Activated CD8-positive, alpha-beta memory T cell treated with anti-CD3 and anti-CD28 coated beads, Interleukin-2, amount 50 U/mL, for 24 hours (primary cell): Measurements from ENCODE around the gene CD7.
"Not testable (repeated sequence)": the region's sequence is repeated elsewhere in the genome, so short reads cannot be mapped to it uniquely, and the experiment has no call there.

Source experiments
- DNase-seq: peaks from one replicate; pipeline ENCODE4 v3.0.0-alpha.2; 2020; ENCODE audit errors: extremely low read depth

The CD7 gene

DNA sequence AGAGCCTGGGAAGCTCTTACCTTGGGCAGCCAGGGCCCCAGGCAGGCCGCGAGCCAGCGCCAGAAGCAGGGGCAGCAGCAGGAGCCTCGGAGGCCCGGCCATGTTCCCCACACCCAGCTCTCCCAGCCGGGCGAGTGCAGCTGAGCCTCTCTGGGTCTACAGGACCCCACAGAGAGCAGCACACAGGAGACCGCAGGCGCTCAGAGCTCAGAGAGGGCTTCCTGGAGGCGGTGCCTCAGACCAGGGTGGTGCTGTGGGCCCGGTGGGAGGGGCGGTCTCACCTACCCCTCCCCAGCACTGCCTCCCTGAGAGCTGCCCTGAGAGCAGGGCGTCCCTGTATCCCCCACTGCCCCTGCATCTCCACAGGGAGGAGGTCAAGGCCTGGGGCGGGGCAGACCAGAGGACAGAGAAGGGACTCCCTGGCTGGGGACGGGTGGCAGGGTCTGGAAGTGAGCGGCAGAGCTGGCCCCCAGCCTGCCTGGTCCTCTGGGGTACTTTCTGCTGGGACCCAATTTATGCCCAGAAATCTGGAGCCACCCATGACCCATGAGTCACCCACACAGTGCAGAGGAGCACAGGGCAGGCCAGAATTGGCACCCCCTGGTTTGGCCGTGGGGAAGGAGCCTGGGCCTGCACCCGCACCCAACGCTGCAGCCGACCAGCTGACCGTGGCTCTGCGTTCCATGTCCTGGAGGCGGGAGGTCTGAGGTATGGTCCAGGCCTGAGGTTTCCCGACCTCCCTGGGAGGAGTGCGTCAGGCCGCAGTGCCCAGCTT, at the start of gene CD7:
Gene CD7, minus strand, starts transcription at position 215 of the 775 bp plus-strand sequence. Its CDS starts 113 bp downstream, at position 102.
- DNase-seq = peak; percentile 40

DNA sequence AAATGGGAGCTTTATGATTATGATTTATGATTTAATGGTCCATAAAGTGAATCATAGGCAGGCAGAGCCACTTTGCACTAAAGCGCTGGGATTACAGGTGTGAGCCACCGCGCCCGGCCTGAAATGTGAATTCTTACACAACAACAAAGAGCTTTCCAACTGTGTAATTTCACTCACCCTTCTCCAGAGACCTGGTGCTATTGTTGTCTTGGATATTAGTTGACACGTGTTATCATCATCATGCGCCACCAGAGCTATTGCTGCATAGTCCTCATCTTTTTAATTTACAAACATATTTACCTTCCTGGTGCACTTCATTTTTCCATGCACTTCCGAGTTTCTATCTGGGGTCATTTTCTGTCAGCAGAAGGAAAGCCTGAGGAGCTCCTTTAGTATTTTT, 49.3 kb upstream of the CD7 start:
- no peak for DNase-seq

DNA sequence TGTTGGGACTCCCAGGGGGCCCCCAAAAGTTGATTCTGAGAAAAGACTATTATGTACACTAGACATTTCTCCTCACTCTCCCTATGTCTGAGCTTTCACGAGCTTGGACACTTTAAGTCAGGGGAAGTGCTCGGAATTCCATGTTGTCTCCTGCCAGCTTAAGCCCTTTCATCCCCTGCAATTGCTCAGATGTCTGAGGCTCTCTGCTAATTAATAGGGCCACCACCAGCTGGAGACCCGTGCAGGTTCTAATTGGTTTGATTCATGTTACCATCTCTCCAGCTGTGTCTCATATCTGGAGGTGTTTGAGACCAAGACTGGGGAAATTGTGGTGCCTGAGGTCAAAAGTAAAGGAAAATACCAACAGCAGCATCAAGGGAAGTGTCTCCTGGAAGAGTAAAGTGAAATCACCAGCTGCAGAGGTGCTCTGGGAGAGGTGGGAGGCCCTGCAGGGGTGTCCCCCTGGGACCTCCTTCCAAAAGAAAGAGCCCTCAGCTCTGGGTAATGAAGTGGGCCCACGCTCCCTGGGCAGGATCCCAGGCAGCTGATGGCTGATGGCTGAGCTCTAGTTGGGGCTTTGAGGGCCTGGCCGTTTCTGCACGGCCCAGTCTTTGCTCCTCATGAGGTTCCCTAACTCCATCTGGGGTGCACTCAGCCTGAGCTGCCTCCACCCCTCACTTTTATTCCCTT, 48.3 kb upstream of the CD7 start:
- no peak for DNase-seq

DNA sequence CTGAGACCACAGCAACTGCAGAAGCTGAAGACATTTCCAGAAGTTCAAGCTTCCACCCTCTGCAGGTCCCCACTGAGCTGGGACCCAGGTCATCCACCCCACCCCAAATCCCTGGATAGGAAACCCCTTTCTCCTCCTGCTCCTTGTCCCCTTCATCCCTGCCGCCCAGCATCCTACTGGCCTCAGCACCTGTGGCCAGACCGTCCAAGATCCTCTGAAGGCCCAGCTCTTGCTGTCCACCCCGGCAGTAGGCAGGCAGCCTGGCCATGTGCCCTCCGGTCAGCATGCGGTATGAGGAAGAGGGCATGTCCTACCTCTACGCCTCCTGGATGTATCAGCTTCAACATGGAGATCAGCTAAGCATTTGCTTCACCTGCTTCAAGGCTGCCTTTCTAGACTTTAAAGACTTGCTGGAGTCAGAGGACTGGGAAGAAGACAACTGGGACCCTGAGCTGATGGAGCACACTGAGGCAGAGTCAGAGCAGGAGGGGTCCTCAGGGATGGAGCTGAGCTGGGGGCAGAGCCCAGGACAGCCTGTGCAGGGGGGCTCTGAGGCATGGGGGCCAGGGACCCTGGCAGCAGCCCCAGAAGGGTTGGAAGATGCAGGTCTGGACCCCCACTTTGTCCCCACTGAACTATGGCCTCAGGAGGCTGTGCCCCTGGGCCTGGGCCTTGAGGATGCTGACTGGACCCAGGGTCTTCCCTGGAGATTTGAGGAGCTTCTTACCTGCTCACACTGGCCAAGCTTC, 44.7 kb upstream of the CD7 start:
- no peak for DNase-seq

DNA sequence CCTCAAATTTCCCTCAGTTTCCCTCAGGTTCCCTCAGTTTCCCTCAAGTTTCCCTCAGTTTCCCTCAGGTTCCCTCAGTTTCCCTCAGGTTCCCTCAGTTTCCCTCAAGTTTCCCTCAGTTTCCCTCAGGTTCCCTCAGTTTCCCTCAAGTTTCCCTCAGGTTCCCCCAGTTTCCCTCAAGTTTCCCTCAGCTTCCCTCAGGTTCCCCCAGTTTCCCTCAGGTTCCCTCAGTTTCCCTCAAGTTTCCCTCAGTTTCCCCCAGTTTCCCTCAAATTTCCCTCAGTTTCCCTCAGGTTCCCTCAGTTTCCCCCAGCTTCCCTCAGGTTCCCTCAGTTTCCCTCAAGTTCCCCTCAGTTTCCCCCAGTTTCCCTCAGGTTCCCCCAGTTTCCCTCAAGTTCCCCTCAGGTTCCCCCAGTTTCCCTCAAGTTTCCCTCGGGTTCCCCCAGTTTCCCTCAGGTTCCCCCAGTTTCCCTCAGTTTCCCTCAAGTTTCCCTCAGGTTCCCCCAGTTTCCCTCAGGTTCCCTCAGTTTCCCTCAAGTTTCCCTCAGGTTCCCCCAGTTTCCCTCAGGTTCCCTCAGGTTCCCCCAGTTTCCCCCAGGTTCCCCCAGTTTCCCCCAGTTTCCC, 42.2 kb upstream of the CD7 start:
- not testable (repeated sequence) for DNase-seq

DNA sequence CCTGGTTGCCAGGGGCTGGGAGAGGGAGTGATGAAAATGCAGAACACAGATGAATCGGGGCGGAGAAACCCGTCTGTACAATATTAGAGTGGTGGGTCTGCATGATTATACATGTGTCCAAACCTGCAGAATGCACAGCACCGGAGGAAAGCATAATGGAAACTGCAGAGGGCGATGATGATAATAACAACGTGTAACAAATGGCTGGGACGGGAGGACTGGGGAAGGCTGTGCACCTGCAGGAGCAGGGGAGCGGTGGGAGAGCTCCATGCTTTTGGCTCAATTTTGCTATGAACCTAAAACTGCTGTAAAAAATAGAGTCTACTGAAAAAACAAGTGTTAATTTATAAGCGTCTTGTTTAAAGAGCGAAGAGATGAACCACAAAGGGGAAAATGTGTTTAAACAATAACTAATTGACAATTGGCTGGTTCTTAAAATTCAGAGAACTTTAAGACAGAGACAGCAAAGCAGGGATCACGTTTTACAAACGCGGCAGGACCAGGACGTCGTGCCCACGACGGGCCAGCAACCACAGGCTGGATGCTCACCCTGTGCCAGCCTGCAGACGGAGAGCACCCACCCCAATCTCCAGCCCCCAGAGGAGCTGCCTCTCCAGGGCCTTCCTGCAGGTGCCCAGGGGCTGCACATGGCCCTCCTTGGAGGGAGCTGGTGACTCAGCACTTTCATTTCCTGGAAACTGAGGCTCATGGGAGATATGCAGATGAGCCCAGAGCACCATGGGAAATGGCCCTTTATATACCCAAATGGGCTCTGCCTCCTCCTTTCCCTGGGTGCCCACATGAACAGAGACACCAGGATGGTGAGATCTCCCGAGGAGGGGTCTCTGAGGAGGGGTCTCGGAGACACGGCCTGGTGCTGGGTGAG, 41.3 kb upstream of the CD7 start, which contains the start of gene TEX19:
Gene TEX19, plus strand, starts transcription at position 783 of the 886 bp plus-strand sequence. CDS start 2,904 bp downstream, outside the sequence.
- no peak for DNase-seq

DNA sequence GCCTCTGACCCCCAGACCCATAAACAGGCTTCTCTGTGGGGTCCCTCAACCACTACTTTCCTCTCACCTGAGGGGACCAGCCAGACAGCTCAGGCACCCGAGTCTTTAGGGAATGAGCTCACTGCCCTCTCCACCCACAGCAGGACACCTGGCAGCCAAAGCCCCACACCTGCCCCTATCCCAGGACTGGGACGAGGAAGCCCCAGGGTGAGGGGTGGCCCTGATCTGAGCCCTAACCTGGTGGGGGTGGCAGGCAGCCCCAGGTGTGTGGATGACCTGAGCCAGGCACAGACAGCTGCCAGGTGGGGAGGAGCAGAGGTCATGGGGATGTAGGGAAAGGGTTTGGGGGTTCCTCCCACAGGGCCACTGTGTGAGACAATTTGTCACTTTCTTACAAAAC, 40.0 kb upstream of the CD7 start:
- DNase-seq = no peak

DNA sequence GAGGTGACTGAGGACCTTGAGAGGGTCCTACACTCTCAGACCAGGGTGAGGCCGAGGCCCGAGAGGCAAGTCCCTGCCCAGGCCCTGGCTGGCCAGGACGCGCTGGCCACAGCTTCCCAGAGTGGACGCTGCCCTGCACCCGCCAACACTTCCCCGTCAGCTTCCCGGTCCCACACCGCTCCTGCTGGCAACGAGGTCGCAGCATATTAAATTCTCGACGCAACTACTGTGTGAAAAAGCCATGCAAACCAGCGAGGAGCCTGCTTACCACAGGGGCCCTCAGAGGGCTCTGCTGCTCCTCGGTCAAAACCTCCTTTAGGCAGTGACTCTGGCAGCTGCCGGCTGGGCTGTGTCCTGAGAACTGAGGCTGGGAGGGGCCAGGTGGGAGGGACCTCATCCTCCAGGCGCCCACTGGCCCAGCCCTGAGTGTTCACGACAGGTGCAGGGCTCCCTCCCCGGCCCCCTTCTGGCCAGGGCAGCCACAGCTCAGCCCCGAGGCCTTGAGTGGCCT, 39.5 kb upstream of the CD7 start:
- DNase-seq = no peak

DNA sequence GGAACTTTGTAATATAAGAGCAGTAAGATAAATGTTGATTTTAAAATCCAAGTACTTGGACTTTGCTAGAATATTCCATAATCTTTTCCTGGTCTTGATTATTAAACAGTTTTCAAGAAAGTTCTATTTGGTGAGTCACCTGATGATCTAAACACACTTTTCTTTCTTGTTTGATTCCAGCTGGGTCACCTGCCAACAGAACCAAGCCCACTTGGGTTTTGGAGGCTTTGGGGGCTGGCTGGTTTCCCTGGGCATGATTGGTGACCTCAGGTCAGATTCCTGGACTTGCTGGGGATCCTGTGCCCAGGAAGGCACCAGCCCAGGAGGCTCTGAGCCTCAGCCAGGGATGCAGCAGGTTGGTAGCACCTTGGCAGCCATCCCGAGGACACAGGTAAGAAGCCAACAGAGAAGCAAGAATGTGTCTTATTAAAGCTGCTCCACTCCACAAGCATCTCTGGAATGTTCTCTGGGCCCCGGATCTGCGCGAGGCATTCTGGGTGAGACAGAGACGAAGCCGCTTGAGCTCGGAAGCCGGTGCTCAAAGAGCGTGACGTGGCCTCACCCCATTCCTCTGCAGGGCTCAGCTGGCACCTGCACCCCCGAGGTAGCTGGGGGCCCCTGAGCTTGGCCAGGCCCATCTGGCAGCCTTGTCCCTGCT, 38.5 kb upstream of the CD7 start:
- no peak for DNase-seq

DNA sequence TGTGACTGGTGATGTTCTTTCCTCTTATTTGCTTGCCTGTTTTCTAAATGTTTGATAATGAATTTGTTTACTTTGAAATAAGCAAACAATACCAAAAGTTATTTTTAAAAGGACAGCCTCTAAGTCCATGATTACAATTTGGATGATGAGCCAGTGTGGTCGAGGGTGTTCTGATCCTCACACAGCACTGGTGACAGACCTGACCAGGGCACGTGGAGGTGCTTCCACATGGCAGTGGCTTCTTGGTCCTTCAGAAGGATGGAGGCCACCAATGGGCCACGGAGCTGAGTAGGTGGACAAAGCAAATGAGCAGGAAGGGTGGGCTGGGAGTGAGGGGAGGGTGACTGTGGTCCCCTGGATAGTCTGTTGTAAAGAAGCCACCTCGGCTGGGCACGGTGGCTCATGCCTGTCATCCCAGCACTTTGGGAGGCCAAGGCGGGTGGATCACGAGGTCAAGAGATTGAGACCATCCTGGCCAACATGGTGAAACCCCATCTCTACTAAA, 37.4 kb upstream of the CD7 start:
- DNase-seq = no peak

DNA sequence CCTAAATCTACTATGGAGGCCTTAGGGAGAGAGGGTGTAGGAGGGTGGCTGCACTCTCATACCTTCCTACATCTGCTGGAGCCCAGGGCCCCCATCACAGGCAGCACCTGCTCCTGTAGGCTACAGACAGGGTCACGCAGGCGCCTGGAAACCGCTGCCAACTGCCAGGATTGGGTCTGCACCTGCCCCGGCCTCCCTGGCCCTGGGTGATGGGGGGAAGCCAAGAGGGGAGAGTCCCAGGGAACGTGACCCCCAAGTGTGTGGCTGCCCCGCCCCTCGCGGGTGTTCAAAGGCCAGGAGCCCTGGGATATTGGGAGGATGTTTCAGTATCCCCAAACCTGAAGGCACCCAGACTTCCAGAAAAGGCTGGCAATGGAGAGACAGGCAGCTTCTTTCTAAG, 36.1 kb upstream of the CD7 start:
- no peak for DNase-seq

DNA sequence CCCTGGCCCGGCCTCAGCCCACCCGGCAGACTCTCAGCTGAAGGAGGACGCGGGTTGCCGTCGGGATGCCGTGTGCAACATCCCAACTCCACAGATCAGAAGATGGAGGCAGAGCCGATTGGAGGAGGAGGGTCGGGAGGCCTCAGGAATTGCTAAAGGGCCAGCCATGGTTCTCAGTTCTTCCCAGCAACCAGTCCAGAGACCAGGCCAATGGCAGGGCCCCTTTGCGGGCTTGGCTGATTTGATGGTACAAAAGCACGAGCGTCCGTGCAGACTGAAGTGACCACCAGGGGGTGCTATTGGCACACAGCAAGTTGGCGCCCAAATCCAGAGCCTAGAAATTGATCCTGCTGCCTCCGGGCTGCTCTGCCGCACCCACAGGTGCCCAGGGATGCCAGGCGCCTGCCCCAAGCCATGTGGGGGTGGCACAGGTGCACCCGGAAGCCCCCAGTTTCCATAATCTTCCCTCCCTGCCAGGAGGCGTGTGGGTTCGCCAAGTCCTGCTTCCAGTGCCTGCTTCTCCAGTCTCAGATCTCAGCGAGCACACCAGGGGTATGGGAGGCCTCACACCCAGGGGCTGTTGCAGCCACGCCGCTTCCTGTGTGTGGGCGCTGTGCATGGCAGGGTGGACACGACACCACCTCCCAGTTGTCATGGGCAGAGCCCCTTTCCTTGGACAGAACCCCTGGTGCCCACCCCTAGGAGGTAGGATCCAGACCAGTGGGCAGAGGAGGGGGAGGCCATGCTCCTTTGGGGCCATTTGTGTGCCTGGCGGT, 34.5 kb upstream of the CD7 start:
- peak; percentile 66 for DNase-seq

DNA sequence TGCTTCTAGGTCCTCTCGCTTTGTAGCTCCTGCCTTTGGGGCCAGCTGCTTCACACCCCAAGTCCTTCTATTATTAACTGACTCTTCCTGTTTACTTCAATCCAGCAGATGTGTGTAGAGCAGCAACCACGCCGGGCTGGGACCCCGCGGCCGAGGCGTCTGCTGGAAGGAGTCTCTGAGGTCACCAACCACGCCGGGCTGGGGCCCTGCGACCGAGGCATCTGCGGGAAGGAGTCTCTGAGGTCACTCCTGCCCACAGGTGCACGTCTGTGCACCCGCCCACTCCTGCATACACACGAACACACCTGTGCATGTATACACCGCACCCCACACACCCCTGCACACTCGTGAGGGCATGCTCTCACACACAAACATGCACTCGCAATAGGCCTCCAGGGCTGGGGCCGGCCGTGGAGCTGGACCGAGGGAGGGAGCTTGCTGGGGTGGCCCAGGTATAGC, 33.9 kb upstream of the CD7 start:
- DNase-seq = no peak

DNA sequence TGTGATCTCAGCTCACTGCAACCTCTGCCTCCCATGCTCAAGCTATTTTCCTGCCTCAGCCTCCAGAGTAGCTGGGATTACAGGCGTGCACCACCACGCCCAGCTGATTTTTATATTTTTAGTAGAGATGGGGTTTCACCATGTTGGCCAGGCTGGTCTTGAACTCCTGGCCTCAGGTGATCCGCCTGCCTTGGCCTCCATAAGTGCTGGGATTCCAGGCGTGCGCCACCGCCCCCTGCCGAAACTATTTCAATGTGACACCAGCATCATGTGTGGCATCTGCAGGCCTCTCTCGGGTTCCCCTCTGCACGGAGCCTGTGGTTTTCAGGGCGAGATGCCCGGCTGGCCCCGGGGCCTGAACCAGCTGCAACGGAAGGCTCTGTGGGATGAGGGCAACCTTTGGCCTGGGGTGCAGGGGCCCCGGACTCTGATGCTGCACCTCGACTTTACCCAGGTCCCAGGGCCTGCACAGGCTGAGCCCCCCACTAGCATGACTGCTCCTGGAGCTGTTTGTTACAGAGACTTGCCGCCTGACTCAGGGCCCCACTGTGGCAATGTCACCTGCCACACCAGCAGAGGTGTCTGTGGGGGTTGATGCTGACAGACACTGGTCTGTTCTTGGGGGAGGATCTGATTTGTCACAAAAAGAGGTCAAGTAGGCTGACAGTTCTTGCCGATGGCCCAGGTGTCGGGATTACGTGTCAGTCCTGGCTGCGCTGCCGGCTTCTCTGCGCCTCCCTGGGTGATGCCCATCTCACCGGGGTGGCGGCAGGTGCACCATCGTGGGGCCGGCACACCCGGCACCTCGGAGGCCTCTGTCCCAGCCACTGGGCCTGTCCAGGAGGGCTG, 33.0 kb upstream of the CD7 start:
- DNase-seq = no peak

DNA sequence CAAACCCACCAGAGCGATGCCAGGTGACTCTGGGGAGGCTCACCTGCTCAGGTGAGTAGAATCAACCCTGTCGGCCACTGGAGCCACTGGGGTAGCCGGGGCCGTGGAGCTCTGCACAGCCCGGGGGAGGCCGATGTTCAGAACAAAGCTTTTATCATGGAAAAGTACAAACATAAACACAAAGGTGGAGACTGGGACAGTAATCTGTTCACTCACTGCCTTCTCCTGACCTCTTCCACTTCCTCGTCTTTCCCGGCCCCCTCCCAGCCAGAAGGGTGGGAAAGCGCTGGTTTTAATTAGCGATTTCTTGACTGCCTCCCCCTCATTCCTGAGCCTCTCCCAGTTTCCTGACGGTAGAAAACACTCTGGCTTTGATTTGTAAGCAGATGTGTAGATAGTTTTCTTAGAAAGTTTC, 31.9 kb upstream of the CD7 start:
- no peak for DNase-seq

DNA sequence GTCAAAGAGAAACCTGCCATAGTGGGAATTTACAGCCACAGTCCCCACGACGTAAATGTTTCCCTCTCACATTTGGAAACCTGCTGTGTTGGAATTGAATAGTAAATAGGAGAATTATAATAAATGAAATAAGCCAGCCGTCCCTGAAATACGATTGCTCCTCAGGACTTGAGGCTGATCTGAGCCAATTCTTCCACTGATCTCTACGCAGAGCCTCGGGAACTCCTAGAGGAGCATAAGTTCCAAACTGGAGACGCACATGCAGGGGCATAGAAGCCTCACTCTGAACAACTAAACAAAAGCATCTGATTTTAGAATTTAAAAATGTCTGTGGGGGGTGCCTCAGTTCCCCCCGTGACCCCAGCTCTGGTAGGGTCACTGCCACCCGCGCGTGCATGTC, 31.5 kb upstream of the CD7 start:
- DNase-seq = no peak

DNA sequence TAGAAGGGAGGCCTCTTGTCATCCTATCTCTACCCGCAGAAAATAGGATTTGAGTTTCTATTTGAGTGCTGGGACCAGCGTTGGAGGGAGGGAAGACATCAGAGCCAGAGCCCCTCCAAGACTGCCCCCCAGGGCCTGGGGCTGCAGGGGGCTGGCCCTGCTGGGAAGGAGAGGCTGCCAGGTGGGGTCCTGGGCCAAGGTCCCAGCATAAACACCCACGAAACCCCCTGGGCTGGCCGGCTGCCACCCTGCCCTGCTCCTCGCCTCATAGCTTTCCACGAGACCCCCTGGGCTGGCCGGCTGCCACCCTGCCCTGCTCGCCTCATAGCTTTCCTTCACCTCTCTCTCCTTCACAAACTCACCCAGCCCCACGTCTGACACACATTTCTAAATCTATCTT, 31.0 kb upstream of the CD7 start:
- no peak for DNase-seq

DNA sequence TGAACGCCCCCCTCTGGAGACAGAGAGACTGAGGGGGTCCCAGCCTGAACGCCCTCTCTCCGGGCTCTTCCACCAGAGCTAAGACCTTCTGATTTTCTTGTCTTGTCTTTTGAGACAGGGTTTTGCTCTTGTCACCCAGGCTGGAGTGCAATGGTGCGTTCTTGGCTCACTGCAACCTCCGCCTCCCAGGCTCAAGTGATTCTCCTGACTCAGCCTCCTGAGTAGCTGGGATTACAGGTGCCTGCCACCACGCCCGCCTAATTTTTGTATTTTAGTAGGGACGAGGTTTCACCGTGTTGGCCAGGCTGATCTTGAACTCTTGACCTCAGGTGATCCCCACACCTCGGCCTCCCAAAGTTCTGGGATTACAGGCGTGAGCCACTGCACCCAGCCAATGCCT, 30.6 kb upstream of the CD7 start:
- not testable (repeated sequence) for DNase-seq
